IMR-90 (cell line): ENCODE measurements around the gene NLRC5.

Source experiments
- CEBPB ChIP-seq: IDR thresholded peaks from 2 replicates; pipeline ENCODE4 v1.6.1; 2012; ENCODE audit warnings: low read depth, low read length, improper control_type of control experiment
- MAFK ChIP-seq: IDR thresholded peaks from 2 replicates; pipeline ENCODE4 v1.6.1; 2012; ENCODE audit warnings: low read depth, low read length, improper control_type of control experiment
- MAZ ChIP-seq: IDR thresholded peaks from 2 replicates; pipeline ENCODE4 v1.6.1; 2012; ENCODE audit warnings: low read depth, mild to moderate bottlenecking, low read length, improper control_type of control experiment, moderate library complexity, borderline replicate concordance
- MXI1 ChIP-seq: IDR thresholded peaks from 2 replicates; pipeline ENCODE4 v1.6.1; 2012; ENCODE audit warnings: low read depth, mild to moderate bottlenecking, low read length, moderate library complexity, borderline replicate concordance
- POLR2A ChIP-seq: IDR thresholded peaks from 2 replicates; pipeline ENCODE4 v1.6.1; 2012; ENCODE audit warnings: mild to moderate bottlenecking, low read depth, low read length
- RAD21 ChIP-seq: IDR thresholded peaks from 2 replicates; pipeline ENCODE4 v1.6.1; 2012; ENCODE audit warnings: low read length, improper control_type of control experiment
- RCOR1 ChIP-seq: IDR thresholded peaks from 2 replicates; pipeline ENCODE4 v1.6.1; 2012; ENCODE audit warnings: mild to moderate bottlenecking, low read length, improper control_type of control experiment; ENCODE audit not compliant: insufficient replicate concordance
- RFX5 ChIP-seq: IDR thresholded peaks from 2 replicates; pipeline ENCODE4 v1.8.0; 2012; ENCODE audit warnings: low read depth, mild to moderate bottlenecking, low read length, moderate library complexity
- SMC3 ChIP-seq: fragments of 150-350 bp; IDR thresholded peaks from 2 replicates; pipeline ENCODE4 v1.6.1; 2016; ENCODE audit warnings: low read depth, mild to moderate bottlenecking, antibody characterized with exemption, low read length, moderate library complexity
- TF ChIP-seq, protein P1 (sequence below): conservative IDR thresholded peaks from 2 replicates; pipeline ENCODE4 v1.5.1; 2012; ENCODE audit warnings: mild to moderate bottlenecking, low read depth, low read length, improper control_type of control experiment
- TF ChIP-seq, protein P2 (sequence below): fragments of 150-350 bp; IDR thresholded peaks from 2 replicates; pipeline ENCODE4 v1.6.1; 2017; ENCODE audit warnings: mild to moderate bottlenecking, antibody characterized with exemption, low read length, low read depth

DNA sequence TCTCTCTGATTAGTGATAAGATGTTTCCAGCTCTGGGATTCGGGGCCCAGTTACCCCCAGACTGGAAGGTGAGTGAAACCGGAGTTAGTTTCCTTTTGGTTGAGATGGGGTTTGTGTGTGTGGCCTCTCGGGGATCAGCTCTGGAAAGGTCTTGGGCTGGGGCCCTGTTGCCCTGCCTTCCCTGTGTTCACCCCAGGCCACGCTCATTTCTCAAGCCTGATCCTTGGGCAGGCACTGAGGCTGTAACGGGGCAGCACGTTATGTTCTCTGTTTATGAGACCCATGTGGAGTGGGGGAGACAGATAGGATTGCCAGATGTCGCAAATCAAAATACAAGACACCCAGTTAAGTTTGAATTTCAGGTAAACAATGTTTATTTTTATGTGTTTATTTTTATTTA is 138.5 kb downstream of the NLRC5 start:
- TF ChIP-seq, protein P1, sequence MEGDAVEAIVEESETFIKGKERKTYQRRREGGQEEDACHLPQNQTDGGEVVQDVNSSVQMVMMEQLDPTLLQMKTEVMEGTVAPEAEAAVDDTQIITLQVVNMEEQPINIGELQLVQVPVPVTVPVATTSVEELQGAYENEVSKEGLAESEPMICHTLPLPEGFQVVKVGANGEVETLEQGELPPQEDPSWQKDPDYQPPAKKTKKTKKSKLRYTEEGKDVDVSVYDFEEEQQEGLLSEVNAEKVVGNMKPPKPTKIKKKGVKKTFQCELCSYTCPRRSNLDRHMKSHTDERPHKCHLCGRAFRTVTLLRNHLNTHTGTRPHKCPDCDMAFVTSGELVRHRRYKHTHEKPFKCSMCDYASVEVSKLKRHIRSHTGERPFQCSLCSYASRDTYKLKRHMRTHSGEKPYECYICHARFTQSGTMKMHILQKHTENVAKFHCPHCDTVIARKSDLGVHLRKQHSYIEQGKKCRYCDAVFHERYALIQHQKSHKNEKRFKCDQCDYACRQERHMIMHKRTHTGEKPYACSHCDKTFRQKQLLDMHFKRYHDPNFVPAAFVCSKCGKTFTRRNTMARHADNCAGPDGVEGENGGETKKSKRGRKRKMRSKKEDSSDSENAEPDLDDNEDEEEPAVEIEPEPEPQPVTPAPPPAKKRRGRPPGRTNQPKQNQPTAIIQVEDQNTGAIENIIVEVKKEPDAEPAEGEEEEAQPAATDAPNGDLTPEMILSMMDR = no peak
- TF ChIP-seq MAFK (no peak), CEBPB (no peak), RCOR1 (no peak), RAD21 (no peak), SMC3 (no peak), POLR2A (no peak), MAZ (no peak), MXI1 (no peak), RFX5 (no peak)
- TF ChIP-seq, protein P2, sequence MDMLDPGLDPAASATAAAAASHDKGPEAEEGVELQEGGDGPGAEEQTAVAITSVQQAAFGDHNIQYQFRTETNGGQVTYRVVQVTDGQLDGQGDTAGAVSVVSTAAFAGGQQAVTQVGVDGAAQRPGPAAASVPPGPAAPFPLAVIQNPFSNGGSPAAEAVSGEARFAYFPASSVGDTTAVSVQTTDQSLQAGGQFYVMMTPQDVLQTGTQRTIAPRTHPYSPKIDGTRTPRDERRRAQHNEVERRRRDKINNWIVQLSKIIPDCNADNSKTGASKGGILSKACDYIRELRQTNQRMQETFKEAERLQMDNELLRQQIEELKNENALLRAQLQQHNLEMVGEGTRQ = no peak
